Activated naive CD4-positive, alpha-beta T cell treated with anti-CD3 and anti-CD28 coated beads for 36 hours (primary cell): Measurements from ENCODE around the gene ARHGEF2. TPM values are rescaled to one million over a fixed set of nuclear protein-coding genes. Genes with fewer than 3 reads are reported as not detected.

Source experiments
- CTCF ChIA-PET: fragments of 350-600 bp; sonication (Branson Sonifier 250); formaldehyde crosslinking; loops from one replicate; lab custom pipeline; 2021; ENCODE audit warnings: antibody characterized with exemption; lab: Charles Lee
- DNase-seq: peaks from one replicate; pipeline ENCODE4 v3.0.0-alpha.2; 2020
- H3K27ac Mint-ChIP-seq: one replicate; pipeline ENCODE4 v1.8.0; 2021; ENCODE audit warnings: mild to moderate bottlenecking, mixed read lengths
- H3K27me3 Mint-ChIP-seq: one replicate; pipeline ENCODE4 v1.8.0; 2021; ENCODE audit warnings: low read depth, mixed read lengths
- H3K36me3 Mint-ChIP-seq: one replicate; pipeline ENCODE4 v1.8.0; 2021; ENCODE audit warnings: low read depth, mixed read lengths
- H3K4me1 Mint-ChIP-seq: one replicate; pipeline ENCODE4 v1.8.0; 2021; ENCODE audit warnings: low read depth, mixed read lengths
- H3K4me3 Mint-ChIP-seq: one replicate; pipeline ENCODE4 v1.8.0; 2021; ENCODE audit warnings: mild to moderate bottlenecking, moderate library complexity, mixed read lengths
- H3K9me3 Mint-ChIP-seq: one replicate; pipeline ENCODE4 v1.8.0; 2021; ENCODE audit warnings: mixed read lengths
- intact Hi-C: fragments of 100-400 bp; cut with micrococcal nuclease; formaldehyde crosslinking; loops from one replicate; pipeline ENCODE4 v1.15.1; 2023
- total RNA-seq, 2 experiments: library from RNA; stranded (reverse); gene quantifications; one replicate each; pipeline ENCODE4 v1.2.3, GENCODE V29; 2021

The ARHGEF2 gene
- 100 to 1,000 TPM; 154 to 159 TPM for total RNA-seq

- no peaks in the 10 kb centered on the region for H3K9me3 Mint-ChIP-seq
- peak within 1 kb of the TSS; percentile 98 for H3K4me3 Mint-ChIP-seq
- H3K36me3 Mint-ChIP-seq: peaks cover 38% of the 10 kb centered on the region
- CTCF ChIA-PET: interaction anchor here (0.5 to 10.0 kb wide), 10 partner anchors 11 to 68 kb away, joined by 3 to 135 read pairs (median 4); partner anchors contain the start of gene RXFP4
- intact Hi-C loops: loop anchor here (1.0 to 10.0 kb wide), 4 partner anchors 44 to 704 kb away; partner anchors contain the start of genes CLK2, HCN3, KHDC4 and PMF1
- DNase-seq: peak; percentile 87
- peak within 1 kb of the TSS; percentile 99 for H3K27ac Mint-ChIP-seq
- H3K27me3 Mint-ChIP-seq: no peaks in the 10 kb centered on the region
- H3K4me1 Mint-ChIP-seq: peaks cover 64% of the 10 kb centered on the region
These were observed at the start of gene ARHGEF2 for GRCh38 chr1:155978325-155978972. ARHGEF2 (minus strand) TSS chr1:155978547; CDS start chr1:155978427, 120 bp downstream.

- Mint-ChIP-seq H3K27me3 (no peaks in the 10 kb centered on the region), H3K27ac (no peak overlapping the region), H3K36me3 (no peaks in the 10 kb centered on the region), H3K4me1 (peaks cover 4% of the 10 kb centered on the region), H3K9me3 (no peaks in the 10 kb centered on the region), H3K4me3 (no peak overlapping the region)
- CTCF ChIA-PET: interaction anchor here (1.2 to 2.5 kb wide), 2 partner anchors 33 to 39 kb away, joined by 4 to 13 read pairs; no protein-coding TSS in a partner anchor
- no peak for DNase-seq
- intact Hi-C loops: loop anchor here (1.0 kb wide), 1 partner anchor 40 kb away; no protein-coding TSS in a partner anchor
These were observed 48.2 kb upstream of the ARHGEF2 start for GRCh38 chr1:156026588-156026987.

- no peaks in the 10 kb centered on the region for H3K27me3 Mint-ChIP-seq
- CTCF ChIA-PET: interaction anchor here (0.6 to 2.5 kb wide), 4 partner anchors 10 to 255 kb away, joined by 3 to 13 read pairs (median 4); no protein-coding TSS in a partner anchor
- H3K4me3 Mint-ChIP-seq: no peak overlapping the region
- H3K4me1 Mint-ChIP-seq: peaks cover 7% of the 10 kb centered on the region
- peak; percentile 59 for DNase-seq
- H3K9me3 Mint-ChIP-seq: no peaks in the 10 kb centered on the region
- H3K36me3 Mint-ChIP-seq: no peaks in the 10 kb centered on the region
- intact Hi-C loops: loop anchor here (1.0 kb wide), 1 partner anchor 40 kb away; no protein-coding TSS in a partner anchor
- H3K27ac Mint-ChIP-seq: no peak overlapping the region
These were observed 47.5 kb upstream of the ARHGEF2 start for GRCh38 chr1:156025876-156026275.

- no peak overlapping the region for H3K4me3 Mint-ChIP-seq
- H3K9me3 Mint-ChIP-seq: no peaks in the 10 kb centered on the region
- intact Hi-C loops: loop anchor here (5.0 kb wide), 1 partner anchor 312 kb away; the partner anchor contains the start of genes CCT3 and TSACC
- peaks cover 6% of the 10 kb centered on the region for H3K36me3 Mint-ChIP-seq
- no peak overlapping the region for H3K27ac Mint-ChIP-seq
- DNase-seq: no peak
- no peaks in the 10 kb centered on the region for H3K27me3 Mint-ChIP-seq
- CTCF ChIA-PET: interaction anchor here (2.5 kb wide), 1 partner anchor 41 kb away, joined by 13 read pairs; no protein-coding TSS in a partner anchor
- peaks cover 15% of the 10 kb centered on the region for H3K4me1 Mint-ChIP-seq
These were observed 46.5 kb upstream of the ARHGEF2 start for GRCh38 chr1:156024801-156025200.

- H3K27me3 Mint-ChIP-seq: no peaks in the 10 kb centered on the region
- no peak overlapping the region for H3K4me3 Mint-ChIP-seq
- peaks cover 21% of the 10 kb centered on the region for H3K36me3 Mint-ChIP-seq
These were observed 43.6 kb upstream of the ARHGEF2 start for GRCh38 chr1:156021954-156022353.

GRCh38 chr1:156021093-156021428, 42.7 kb upstream of the ARHGEF2 start:
- intact Hi-C loops: loop anchor here (1.0 to 5.0 kb wide), 4 partner anchors 33 to 759 kb away; partner anchors contain the start of genes CCT3, LAMTOR2, SCAMP3 and TSACC
- H3K4me3 Mint-ChIP-seq: peak overlapping the region; percentile 84
- no peaks in the 10 kb centered on the region for H3K9me3 Mint-ChIP-seq
- DNase-seq: no peak
- CTCF ChIA-PET: interaction anchor here (1.3 kb wide), 1 partner anchor 43 kb away, joined by 4 read pairs; no protein-coding TSS in a partner anchor
- peaks cover 28% of the 10 kb centered on the region for H3K4me1 Mint-ChIP-seq
- no peaks in the 10 kb centered on the region for H3K27me3 Mint-ChIP-seq
- peak overlapping the region; percentile 91 for H3K27ac Mint-ChIP-seq
- peaks cover 25% of the 10 kb centered on the region for H3K36me3 Mint-ChIP-seq

More at GRCh38 chr1:156021954-156022353, 43.6 kb upstream of the ARHGEF2 start:
- no peaks in the 10 kb centered on the region for H3K9me3 Mint-ChIP-seq
- DNase-seq: no peak
- no peak overlapping the region for H3K27ac Mint-ChIP-seq
- H3K4me1 Mint-ChIP-seq: peaks cover 28% of the 10 kb centered on the region
- intact Hi-C loops: loop anchor here (1.0 to 5.0 kb wide), 4 partner anchors 32 to 760 kb away; partner anchors contain the start of genes CCT3, LAMTOR2, SCAMP3 and TSACC
- CTCF ChIA-PET: interaction anchor here (0.8 to 1.2 kb wide), 3 partner anchors 31 to 828 kb away, joined by 3 read pairs; no protein-coding TSS in a partner anchor

GRCh38 chr1:156020293-156021092, 42.1 kb upstream of the ARHGEF2 start, which contains the start of gene SSR2:
SSR2 (minus strand) TSS chr1:156020951; CDS start chr1:156020167, 784 bp downstream.
- Mint-ChIP-seq H3K27ac (peak within 1 kb of the TSS; percentile 91), H3K4me3 (peak within 1 kb of the TSS; percentile 84), H3K4me1 (peaks cover 28% of the 10 kb centered on the region), H3K9me3 (no peaks in the 10 kb centered on the region), H3K27me3 (no peaks in the 10 kb centered on the region), H3K36me3 (peaks cover 25% of the 10 kb centered on the region)
- peak; percentile 94 for DNase-seq
- CTCF ChIA-PET: interaction anchor here (1.3 kb wide), 1 partner anchor 44 kb away, joined by 4 read pairs; no protein-coding TSS in a partner anchor
- intact Hi-C loops: loop anchor here (1.0 to 5.0 kb wide), 4 partner anchors 34 to 758 kb away; partner anchors contain the start of genes CCT3, LAMTOR2, SCAMP3 and TSACC

- Mint-ChIP-seq H3K36me3 (peaks cover 25% of the 10 kb centered on the region), H3K27ac (peak overlapping the region; percentile 91), H3K4me1 (peaks cover 28% of the 10 kb centered on the region), H3K27me3 (no peaks in the 10 kb centered on the region), H3K9me3 (no peaks in the 10 kb centered on the region), H3K4me3 (peak overlapping the region; percentile 84)
- intact Hi-C loops: loop anchor here (5.0 kb wide), 1 partner anchor 317 kb away; the partner anchor contains the start of genes CCT3 and TSACC
- DNase-seq: no peak
- CTCF ChIA-PET: interaction anchor here (0.7 kb wide), 1 partner anchor 957 kb away, joined by 3 read pairs; no protein-coding TSS in a partner anchor
These were observed 41.6 kb upstream of the ARHGEF2 start for GRCh38 chr1:156019946-156020292.

GRCh38 chr1:156014829-156015228, 36.5 kb upstream of the ARHGEF2 start:
- intact Hi-C loops: no loop called here

GRCh38 chr1:156012051-156012817, 33.9 kb upstream of the ARHGEF2 start:
- H3K27me3 Mint-ChIP-seq: no peaks in the 10 kb centered on the region
- no peak overlapping the region for H3K4me3 Mint-ChIP-seq
- intact Hi-C loops: no loop called here
- no peaks in the 10 kb centered on the region for H3K4me1 Mint-ChIP-seq
- H3K36me3 Mint-ChIP-seq: peaks cover 46% of the 10 kb centered on the region
- DNase-seq: no peak
- no peak overlapping the region for H3K27ac Mint-ChIP-seq
- CTCF ChIA-PET: no interaction called here
- no peaks in the 10 kb centered on the region for H3K9me3 Mint-ChIP-seq

More at GRCh38 chr1:156014829-156015228, 36.5 kb upstream of the ARHGEF2 start:
- Mint-ChIP-seq H3K27ac (no peak overlapping the region), H3K36me3 (peaks cover 49% of the 10 kb centered on the region), H3K9me3 (no peaks in the 10 kb centered on the region), H3K4me3 (no peak overlapping the region), H3K4me1 (peaks cover 13% of the 10 kb centered on the region), H3K27me3 (no peaks in the 10 kb centered on the region)
- DNase-seq: no peak
- CTCF ChIA-PET: interaction anchor here (0.6 kb wide), 1 partner anchor 93 kb away, joined by 5 read pairs; no protein-coding TSS in a partner anchor

GRCh38 chr1:156009404-156009803, 31.1 kb upstream of the ARHGEF2 start:
- Mint-ChIP-seq H3K36me3 (peaks cover 45% of the 10 kb centered on the region), H3K4me1 (peaks cover 12% of the 10 kb centered on the region), H3K27me3 (no peaks in the 10 kb centered on the region), H3K4me3 (no peak overlapping the region), H3K9me3 (no peaks in the 10 kb centered on the region), H3K27ac (no peak overlapping the region)
- CTCF ChIA-PET: interaction anchor here (0.6 to 0.7 kb wide), 2 partner anchors 39 to 50 kb away, joined by 4 to 6 read pairs; no protein-coding TSS in a partner anchor
- DNase-seq: no peak
- intact Hi-C loops: no loop called here
